GM19238 (cell line): ENCODE results near the gene NEURL2.
A peak's percentile ranks its signal among the peaks of the same experiment; 100 is the strongest.
"Not testable (repeated sequence)": the region's sequence is repeated elsewhere in the genome, so short reads cannot be mapped to it uniquely, and the experiment has no call there.

Experiments
- DNase-seq: peaks from one replicate; pipeline ENCODE4 v3.0.0; 2011; ENCODE audit warnings: low spot score; ENCODE audit not compliant: insufficient read length

Gene NEURL2

DNA sequence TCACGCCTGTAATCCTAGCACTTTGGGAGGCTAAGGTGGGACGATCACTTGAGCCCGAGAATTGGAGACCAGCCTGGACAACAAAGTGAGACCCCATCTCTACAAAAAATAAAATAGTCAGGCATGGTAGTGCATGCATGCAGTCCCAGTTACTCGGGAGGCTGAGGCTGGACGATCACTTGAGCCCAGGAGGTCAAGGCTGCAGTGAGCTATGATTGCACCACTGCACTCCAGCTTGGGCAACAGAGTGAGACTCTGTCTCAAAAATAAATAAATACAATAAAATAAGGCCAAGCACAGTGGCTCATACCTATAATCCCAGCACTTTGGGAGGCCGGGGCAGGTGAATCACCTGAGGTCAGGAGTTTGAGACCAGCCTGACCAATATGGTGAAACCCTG, 10.3 kb upstream of the NEURL2 start:
- not testable (repeated sequence) for DNase-seq

DNA sequence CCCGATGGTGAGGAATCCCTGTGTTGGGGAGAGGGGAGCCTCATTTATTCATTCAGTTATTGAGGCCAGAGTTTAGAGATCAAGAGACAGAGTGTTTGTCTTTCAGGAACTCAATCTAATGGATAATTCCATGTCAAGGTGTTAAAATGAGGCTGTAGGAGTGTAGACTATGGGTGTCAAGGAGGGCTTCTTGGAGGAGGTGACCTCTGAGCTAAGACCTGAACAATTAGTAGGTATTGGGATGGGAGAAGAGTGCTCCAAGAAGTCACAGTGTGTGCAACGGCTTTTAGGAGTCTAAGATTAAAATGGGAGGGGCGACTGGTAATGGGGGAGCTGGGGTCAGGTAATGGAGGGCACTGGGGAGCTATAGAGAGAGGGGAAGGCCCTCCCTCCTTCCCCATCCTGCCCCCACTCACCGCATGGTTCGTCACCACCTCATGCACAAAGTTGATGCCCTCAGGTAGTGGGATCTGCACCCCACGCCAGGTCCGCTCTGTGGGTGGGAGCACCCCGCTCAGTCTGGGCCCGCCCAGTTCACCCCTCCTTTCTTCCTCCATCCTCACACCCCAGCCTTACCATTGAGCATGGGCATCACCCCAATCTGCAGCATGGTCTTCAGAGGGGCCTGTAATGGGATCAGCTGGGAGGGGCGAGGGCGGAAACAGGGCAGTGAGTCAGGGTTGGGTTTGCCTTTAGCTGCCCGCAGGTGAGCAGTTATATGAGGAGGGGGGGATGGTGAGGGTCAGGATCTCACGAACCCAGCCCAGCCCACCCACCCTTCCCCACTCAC, 8.2 kb upstream of the NEURL2 start:
- DNase-seq: no peak

DNA sequence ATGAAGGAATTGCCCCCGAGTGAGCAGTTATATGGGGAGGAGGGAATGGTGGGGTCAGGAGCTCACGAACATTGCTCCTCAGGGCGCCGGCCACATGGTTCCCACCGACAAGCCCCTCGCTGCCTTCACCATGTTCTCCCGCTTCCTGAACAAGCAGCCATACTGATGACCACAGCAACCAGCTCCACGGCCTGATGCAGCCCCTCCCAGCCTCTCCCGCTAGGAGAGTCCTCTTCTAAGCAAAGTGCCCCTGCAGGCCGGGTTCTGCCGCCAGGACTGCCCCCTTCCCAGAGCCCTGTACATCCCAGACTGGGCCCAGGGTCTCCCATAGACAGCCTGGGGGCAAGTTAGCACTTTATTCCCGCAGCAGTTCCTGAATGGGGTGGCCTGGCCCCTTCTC, 7.3 kb upstream of the NEURL2 start:
- no peak for DNase-seq

DNA sequence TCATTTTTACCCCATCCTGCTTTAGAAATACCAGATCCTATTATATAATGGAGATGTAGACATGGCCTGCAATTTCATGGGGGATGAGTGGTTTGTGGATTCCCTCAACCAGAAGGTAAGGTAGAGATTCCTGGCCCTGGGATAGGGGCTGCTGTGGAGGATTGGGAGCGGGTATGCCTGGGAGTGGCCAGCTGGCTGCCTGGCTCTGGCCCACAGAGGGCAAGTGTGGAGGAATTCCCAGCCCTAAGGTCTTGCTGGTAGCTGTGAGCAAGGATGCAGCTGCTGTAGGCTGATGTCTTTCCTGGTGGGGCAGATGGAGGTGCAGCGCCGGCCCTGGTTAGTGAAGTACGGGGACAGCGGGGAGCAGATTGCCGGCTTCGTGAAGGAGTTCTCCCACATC, 6.7 kb upstream of the NEURL2 start:
- DNase-seq: no peak

DNA sequence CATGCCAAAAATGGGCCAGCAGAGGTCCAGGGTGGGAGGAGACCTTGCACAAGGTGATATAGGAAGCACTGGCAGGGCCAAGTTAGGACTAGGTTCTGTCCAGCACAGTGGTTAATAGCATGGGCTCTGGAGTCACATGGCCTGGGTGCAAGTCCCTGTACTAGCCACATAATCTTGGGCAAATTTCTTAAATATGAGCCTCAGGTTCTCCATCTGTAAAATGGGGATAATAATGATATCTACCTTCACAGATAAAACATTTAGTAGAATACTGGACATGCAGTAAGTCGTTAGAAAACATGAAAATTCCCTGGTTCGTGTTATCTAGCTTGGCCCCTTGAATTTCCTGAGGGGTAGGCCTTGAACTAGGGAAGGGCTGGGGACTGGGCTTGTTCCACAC, 6.3 kb upstream of the NEURL2 start:
- DNase-seq: no peak

DNA sequence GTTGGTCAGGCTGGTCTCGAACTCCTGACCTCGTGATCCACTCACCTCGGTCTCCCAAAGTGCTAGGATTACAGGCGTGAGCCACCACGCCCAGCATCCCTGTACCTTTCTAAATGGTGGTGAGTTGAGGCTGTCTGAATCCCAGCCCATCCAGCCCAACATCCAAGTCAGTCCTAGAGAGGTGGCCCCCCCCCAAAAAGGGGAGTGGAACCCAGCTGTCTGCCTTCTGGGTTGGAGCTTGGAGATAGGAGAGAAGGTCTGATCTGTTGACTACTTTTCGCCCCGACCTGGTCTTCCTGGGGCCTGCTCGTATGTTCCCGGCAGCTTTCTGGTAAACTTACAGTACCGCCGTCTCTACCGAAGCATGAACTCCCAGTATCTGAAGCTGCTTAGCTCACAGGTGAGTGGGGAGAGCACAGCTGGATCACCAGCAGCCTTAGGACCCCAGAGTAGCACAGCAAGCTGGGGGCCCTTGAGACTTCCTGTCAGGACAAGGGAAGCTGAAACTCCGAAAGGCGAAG, 5.7 kb upstream of the NEURL2 start:
- DNase-seq: no peak

DNA sequence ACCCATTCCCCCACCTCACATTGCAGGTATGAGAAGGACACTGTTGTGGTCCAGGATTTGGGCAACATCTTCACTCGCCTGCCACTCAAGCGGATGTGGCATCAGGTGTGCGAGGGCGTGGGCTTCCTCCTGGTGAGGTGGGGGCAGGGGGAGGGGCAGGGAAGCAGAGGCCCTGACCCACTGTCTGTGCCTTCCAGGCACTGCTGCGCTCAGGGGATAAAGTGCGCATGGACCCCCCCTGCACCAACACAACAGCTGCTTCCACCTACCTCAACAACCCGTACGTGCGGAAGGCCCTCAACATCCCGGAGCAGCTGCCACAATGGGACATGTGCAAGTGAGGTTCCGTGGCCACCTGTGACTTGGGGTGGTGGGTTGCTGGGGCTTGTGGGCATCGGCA, 3.8 kb upstream of the NEURL2 start:
- DNase-seq: no peak

DNA sequence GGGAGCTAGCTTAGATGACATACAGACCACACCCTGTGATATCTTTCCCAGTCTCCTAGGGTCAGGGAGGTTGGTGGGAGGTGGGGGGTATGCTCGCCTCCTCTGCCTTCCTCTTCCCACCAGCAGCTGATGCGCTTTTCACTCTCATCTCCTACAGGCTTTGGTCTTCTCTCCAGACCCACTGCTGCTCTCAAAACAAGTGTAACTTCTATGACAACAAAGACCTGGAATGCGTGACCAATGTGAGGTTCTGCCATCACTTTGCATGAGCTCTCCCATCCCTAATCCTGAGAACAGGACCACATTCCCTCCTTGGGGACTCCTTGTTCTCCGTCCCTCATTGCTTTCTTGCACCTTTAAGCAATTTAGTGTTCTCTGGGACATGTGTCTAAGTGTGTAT, 2.8 kb upstream of the NEURL2 start:
- DNase-seq: no peak

DNA sequence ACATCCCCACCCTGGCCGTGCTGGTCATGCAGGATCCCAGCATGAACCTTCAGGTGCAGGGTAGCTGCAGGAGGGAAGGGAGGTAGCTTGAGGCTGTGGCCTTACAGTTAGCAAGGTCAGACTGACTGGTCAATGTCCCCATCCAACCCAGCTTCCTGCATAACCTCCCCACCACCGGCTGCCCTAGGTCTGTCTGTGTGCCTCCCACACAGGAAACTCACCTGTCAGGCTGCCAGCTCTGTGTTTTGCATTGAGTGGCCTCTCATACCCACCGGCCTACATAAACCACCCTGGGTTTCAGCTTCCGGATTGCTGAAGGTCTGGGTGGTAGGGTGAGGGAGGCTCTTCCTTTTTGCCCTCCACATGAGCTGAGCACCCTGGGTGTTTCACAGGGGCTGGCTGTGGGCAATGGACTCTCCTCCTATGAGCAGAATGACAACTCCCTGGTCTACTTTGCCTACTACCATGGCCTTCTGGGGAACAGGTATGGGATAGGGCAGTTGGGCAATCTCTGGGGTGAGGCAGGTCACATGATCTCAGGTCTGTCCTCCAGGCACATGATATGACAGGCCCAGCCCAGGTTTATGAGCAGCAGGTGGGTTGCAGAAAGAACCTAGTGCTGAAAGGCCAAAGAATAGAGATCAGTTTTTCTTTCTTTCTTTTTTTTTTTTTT, 2.0 kb upstream of the NEURL2 start:
- DNase-seq: no peak

DNA sequence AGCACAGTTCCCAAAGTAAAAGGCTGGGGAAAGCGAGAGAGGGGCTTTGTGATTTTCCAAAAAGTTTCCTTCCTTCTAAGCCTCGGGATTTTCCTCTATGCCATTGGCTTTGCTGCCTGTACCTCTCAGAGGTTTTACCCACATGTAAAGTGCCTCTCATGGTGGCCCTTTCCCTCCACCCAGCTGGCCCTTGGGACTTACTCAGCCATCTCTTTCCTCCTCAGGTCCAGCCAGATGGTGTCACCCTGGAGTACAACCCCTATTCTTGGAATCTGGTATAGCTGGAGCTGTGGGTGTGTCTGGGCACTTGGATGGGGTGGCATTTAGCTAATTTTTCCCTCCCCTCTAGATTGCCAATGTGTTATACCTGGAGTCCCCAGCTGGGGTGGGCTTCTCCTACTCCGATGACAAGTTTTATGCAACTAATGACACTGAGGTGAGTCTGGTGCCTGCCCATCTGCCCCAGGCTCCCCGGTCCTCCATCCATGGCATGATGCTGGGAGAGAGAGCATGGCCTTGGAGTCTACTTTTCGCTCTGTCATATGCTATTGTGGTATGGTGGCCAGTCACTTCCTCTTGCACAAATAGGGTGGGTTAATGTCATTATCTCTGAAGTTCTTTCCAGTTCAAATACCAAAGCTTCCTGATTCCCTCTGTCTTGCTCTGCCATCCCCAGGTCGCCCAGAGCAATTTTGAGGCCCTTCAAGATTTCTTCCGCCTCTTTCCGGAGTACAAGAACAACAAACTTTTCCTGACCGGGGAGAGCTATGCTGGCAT, 1.2 kb upstream of the NEURL2 start:
- DNase-seq: no peak

DNA sequence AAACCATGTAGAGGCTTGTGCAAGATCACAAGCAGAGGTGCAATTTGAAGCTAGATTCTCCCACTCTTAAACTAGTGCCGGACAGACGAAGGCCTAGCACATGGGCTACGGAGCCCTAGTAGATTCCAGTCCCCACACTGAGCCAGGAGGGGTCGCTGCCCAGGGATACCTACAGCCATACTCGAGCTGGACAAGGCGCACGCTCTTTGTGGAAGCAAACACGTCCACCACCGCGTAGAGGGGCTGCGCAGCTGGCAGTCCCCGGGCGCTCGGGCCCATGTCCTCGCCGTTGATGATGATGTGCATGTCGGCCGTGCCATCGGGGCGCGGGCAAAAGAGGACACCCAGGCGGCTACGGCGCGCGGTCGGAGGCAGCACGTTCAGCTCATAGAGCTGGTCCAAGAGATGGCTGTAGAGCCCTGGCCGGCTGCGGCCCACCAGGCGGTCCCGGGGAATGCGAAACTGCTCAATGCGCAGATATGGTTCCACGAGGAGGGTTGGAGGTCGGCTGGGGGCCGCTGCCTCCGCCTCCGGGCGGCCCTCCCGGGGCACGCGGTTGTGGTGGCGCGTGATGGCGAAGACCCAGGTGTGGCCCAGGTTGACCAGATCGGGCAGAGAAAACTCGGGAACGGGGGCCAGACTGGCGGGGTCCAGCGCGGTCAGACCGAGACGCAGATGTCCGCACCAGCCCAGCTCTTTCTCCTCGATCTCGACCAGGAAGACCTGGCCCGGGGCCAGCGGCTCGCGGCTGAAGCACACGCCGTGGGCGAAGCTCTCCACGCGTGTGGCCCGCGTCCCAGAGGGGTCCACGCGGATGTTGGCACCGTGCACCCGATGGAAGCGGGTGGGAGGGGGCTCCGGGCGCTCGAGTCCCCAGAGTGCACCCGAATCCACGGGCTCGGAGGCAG, 677 bp downstream of the NEURL2 start:
- DNase-seq: peak; percentile 36

DNA sequence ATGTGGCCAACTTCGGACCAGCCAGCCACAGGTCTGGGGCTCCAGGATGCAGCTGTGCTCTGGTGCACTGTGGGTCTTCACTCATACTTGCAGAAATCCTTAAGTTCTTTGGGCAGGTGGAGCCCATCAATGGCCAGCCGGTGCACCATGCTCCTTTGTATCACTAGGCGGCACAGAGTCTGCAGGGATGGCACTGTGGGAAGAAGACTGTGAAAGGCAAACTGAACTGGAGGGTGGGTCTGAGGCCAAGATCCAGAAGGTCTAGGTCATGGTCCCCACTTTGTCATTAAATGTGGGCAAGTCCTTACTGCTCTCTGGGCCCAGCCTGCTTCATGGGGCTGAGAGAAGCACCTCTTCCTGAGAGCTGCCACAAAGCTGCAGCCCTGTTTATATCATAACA, 2.3 kb downstream of the NEURL2 start:
- no peak for DNase-seq

DNA sequence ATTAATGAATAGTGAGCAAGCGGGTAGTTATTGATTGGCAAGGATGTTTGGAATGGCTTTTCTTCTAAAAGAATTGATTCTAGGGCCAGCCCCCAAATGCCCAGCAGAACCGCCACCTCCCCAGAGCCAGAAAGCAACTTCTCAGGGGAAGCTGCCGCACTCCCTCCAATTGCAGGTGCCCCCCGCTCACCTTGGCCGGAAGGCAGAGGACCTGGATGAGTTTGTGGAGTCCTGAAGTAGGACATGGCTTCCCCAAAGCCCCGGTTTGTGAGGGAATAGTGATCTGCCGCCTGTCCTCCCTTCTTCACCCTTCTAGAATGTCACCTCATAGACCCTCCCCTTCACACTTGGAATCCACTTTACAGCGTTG, 3.7 kb downstream of the NEURL2 start, which contains the start of gene SPATA25:
Gene SPATA25 (minus strand): TSS at position 277 of the 370 bp plus-strand sequence. CDS start 32 bp downstream, at position 245.
- no peak for DNase-seq

DNA sequence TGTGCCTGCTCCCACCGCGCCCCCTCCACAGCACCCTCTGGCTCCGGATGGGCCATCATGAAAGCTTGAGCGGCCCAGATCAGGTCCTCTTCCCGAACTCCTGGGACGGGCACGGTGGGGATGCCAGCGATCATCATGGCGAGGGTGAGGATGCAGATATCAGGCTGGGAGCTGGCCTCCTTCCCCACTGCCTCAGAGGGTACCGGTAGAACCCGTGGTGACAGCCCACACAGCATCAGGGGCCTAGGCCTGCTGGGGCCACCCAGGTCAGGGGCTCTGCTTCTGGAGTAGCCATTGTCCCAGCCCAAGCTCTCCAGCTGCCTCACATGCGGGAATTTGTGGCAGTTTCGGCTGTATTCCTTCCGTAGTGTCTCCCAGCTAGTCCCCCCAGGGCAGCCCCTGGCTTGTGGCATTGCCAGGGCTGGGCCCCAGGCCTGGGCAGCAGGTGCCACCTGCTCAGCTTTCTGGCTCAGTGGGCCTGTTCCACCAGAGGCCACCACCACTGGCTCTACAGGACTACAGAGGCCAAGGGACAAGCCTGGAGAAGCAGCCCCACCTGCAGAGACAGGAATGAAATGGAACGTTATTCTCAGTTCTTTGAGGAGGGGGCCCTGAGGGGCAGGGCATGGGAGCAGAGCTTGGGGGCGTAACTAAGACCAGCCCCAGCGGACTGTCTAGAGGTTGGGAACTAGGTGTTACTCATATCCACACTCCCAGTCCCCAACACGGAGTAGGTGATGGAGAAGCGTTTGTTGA, 4.2 kb downstream of the NEURL2 start:
- no peak for DNase-seq

DNA sequence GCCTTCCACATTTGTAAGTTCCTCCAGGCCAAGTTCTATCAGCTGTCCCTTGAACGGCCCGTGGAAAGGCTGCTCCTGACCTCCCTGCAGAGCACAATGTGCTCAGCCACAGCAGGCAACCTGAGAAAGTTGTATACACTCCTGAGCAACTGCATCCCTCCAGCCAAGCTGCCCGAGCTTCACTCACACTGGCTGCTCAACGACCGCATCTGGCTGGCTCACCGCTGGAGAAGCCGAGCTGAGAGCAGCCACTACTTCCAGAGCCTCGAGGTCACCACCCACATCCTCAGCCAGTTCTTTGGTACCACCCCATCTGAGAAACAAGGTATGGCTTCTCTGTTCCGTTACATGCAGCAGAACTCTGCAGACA, 7.9 kb downstream of the NEURL2 start:
- no peak for DNase-seq

DNA sequence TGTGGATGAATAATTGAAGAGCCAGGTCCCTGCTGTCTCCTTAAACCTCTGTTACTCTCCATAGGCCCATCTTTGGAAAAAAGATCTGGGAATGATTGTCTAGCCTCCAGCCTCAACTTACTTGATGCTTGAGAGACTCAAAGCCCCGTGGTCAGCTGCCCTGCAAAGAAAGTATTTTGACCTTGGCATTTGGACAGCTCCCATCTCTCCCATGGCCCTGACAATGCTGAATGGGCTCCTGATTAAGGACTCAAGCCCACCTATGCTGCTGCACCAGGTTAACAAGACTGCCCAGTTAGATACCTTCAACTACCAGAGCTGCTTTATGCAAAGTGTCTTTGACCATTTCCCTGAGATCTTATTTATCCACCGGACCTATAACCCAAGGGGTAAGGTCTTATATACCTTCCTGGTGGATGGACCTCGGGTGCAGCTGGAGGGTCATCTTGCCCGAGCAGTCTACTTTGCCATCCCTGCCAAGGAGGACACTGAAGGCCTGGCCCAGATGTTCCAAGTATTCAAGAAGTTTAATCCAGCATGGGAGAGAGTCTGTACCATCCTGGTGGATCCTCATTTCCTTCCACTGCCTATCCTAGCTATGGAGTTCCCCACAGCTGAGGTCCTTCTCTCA, 8.4 kb downstream of the NEURL2 start:
- no peak for DNase-seq

DNA sequence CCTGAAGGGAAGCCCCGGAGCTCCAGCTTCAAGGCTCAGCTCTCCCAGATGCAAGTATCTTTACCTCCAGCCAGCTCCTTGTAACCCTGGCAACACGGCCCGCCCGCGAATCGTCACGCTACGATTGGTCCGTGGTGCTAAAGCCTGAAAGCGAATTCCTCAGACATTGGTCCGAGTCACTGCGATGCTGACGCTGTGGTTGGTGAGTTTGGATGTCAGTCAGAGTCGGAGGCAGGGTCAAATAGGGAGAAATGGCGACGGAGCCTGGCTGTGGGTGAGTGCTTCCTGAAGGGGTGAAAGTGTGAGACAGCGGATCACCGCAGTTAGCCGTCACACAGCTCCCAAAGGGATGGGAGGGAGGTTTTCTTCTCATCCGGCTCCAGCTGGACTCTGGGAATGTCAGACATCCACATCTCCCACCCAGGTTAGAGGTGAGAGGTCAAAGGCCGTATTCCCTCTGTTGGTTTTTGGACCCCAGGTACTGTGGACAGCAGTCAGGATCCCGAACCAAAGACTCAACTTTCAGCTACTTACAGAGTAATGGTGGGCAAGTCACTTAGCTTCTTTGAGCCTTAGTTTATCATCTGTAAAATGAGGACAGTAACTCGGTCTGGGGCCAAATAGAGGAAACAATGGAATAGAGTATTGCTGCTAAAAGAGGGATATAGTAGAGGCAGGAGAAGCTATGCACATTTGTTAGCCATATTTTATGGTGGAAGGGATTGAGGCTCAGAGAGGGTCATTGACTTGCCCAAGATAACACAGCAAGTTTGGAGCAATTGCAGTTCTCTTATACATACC, 9.8 kb downstream of the NEURL2 start, which contains the start of gene ZSWIM1:
Gene ZSWIM1 (plus strand): TSS at position 240 of the 801 bp plus-strand sequence. CDS start 1,366 bp downstream, outside the sequence.
- peak; percentile 98 for DNase-seq

DNA sequence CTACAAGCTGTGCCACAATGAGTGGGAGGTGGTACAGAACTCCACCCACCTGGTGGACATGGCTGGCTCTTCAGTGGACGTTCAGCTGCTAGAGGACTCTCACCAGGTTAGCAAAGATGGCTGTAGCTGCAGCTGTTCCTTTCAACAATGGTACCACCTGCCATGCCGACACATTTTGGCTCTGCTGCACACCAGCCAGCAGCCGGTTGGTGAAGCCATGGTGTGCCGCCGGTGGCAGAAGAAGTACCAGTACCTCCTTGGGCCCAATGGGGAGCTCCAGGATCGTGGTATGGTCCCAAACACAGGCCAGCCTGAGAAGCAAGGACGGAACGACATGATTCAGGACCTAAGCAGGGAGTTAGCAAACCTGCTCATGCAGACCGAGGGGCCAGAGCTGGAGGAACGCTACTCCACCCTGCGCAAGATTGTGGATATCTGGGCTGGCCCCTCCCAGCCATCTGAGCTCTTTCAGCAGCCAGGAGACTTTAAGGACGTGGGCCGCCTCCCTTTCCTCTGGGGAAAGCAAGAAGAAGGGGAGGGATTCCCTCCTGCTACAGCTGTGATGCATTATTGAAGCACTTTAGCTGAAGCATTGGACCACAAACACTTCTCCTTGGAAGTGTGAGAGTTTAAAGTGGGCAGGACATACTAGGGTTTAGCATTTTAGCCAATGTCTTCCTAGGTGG, 12.8 kb downstream of the NEURL2 start:
- no peak for DNase-seq
